K562 (cell line): Measurements from ENCODE around the gene CTDSP2. TPM values are rescaled to one million over a fixed set of nuclear protein-coding genes. Genes with fewer than 3 reads are reported as not detected.
A peak's percentile ranks its signal among the peaks of the same experiment; 100 is the strongest.

Experiments used
- BRF1 ChIP-seq: IDR thresholded peaks from 3 replicates; pipeline ENCODE4 v1.6.1; 2011; ENCODE audit warnings: borderline replicate concordance, mild to moderate bottlenecking; ENCODE audit not compliant: insufficient read length; ENCODE audit errors: extremely low read depth
- DPF2 ChIP-seq: fragments of 450-650 bp; IDR thresholded peaks from 2 replicates; pipeline ENCODE4 v1.6.1; 2016
- ESRRA ChIP-seq: fragments of 450-650 bp; IDR thresholded peaks from 2 replicates; pipeline ENCODE4 v1.6.1; 2014; ENCODE audit warnings: low read depth, mild to moderate bottlenecking, moderate library complexity, borderline replicate concordance
- NFRKB ChIP-seq: fragments of 450-650 bp; IDR thresholded peaks from 2 replicates; pipeline ENCODE4 v1.6.1; 2016; ENCODE audit warnings: low read depth
- NONO ChIP-seq, 2 experiments: fragments of 200-400 bp in 1 of 2; fragments of 450-650 bp in 1 of 2; formaldehyde crosslinking in 1 of 2; IDR thresholded peaks; 2 replicates each; pipeline ENCODE4 v1.6.1; 2017; ENCODE audit warnings: low read depth in 2 of 2, mild to moderate bottlenecking in 2 of 2, moderate library complexity in 2 of 2, low read length in 1 of 2
- SMARCE1 ChIP-seq: fragments of 450-650 bp; IDR thresholded peaks from 2 replicates; pipeline ENCODE4 v1.7.1; 2016; ENCODE audit warnings: mild to moderate bottlenecking
- SRSF3 ChIP-seq: fragments of 200-400 bp; formaldehyde crosslinking; IDR thresholded peaks from 2 replicates; pipeline ENCODE4 v1.6.1; 2016; ENCODE audit warnings: mild to moderate bottlenecking, low read length, moderate library complexity; ENCODE audit not compliant: insufficient read depth
- TRIM28 ChIP-seq: fragments of 450-650 bp; IDR thresholded peaks from 2 replicates; pipeline ENCODE4 v1.6.1; 2017
- ZFX ChIP-seq: sonication (generic); formaldehyde crosslinking; IDR thresholded peaks from 2 replicates; pipeline ENCODE4 v1.8.0; 2022; ENCODE audit warnings: mild to moderate bottlenecking, missing genetic modification reagents, moderate library complexity
- ZNF507 ChIP-seq: conservative IDR thresholded peaks from 2 replicates; pipeline ENCODE4 v1.6.1; 2017; ENCODE audit warnings: missing genetic modification characterization, missing compliant biosample characterization
- ZNF586 ChIP-seq: fragments of 450-650 bp; formaldehyde crosslinking; conservative IDR thresholded peaks from 2 replicates; pipeline ENCODE4 v1.4.0; 2020; ENCODE audit warnings: mild to moderate bottlenecking, moderate library complexity
- polyA plus RNA-seq, 8 experiments: library from polyadenylated mRNA; depleted of rRNA in 4 of 8; stranded (reverse) in 5 of 8; unstranded in 3 of 8; fragments of >200 nt; fragmentation: Nextera tagmentation in 2 of 8; fragmentation: Illumina TruSeq in 1 of 8; extraction: Ambion mirVana in 2 of 8; extraction: Trizol in 1 of 8; gene quantifications; 2 replicates each; pipeline versions ENCODE4 v1.2.1 to v1.2.3, GENCODE V29; 2011 to 2014; ENCODE audit warnings: inconsistent platforms in 1 of 8, missing spikeins in 1 of 8
- total RNA-seq, 7 experiments: library from RNA; depleted of rRNA in 6 of 7; stranded (reverse); fragments of >200 nt in 6 of 7; fragmentation: Illumina TruSeq in 2 of 7; extraction: Trizol in 2 of 7; gene quantifications; 2 replicates each; pipeline versions ENCODE4 v1.2.1 to v1.2.3, GENCODE V29; 2011 to 2021; ENCODE audit warnings: low replicate concordance in 1 of 7
- TF ChIP-seq, protein P1 (sequence below), 2 experiments: fragments of 250-450 bp in 1 of 2; fragments of 450-650 bp in 1 of 2; sonication (Bioruptor Pico) in 1 of 2; IDR thresholded peaks; 2 replicates each; pipeline versions ENCODE4 v1.6.1 to v1.8.0; 2016 to 2021; ENCODE audit warnings: mild to moderate bottlenecking in 2 of 2, moderate library complexity in 2 of 2, missing compliant biosample characterization in 1 of 2, missing genetic modification characterization in 1 of 2
- TF ChIP-seq, protein P2 (sequence below): sonication (generic); formaldehyde crosslinking; IDR thresholded peaks from 2 replicates; pipeline ENCODE4 v1.8.0; 2022; ENCODE audit warnings: mild to moderate bottlenecking, missing genetic modification reagents
- TF ChIP-seq, protein P3 (sequence below), 2 experiments: fragments of 450-650 bp in 1 of 2; sonication (generic) in 1 of 2; formaldehyde crosslinking in 1 of 2; IDR thresholded peaks; 2 replicates each; pipeline versions ENCODE4 v1.7.1 to v1.9.0; 2016 to 2022; ENCODE audit warnings: inconsistent platforms in 1 of 2, mild to moderate bottlenecking in 1 of 2, missing genetic modification reagents in 1 of 2
- TF ChIP-seq, protein P4 (sequence below): IDR thresholded peaks from 2 replicates; pipeline ENCODE4 v1.6.1; 2011; ENCODE audit warnings: borderline replicate concordance, low read depth, mild to moderate bottlenecking, moderate library complexity, low read length; ENCODE audit not compliant: insufficient read depth, poor library complexity, severe bottlenecking

CTDSP2 gene
- total and polyA plus RNA-seq, 9 of the 15 experiments (the other 6 are each of a cell fraction or from before 2014, with no cell fraction given): 20.4 to 108 (median 47.7) TPM

DNA sequence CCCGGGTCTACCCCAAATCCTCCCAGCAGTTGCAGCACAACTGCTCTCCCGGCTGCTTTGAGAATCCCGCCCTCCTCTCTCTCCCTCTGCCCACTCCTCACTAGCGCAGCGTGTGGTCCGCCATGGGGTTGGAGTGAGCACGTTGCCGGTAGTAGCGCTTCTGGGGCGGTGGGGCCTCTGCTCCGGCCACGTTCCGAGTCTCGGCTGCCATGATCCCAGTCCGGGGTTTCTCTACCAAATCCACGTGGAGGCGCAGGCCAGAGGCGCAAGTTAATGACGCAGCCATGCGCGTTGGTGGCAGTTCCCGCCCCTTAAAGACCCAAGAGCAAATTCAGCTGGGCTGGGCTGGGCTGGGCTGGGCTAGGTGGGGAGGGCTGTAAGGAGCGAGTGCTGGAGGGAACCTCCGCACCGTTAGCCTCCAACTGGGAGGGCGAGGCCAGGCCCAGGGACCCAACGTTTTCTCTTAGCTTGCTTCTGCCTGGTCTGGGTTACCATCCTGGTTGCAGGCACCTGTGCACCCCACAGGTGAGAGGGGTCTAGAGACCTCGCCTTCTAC, 74.6 kb downstream of the CTDSP2 start, which contains the start of gene METTL1 (continued):
- TF ChIP-seq, protein P1, sequence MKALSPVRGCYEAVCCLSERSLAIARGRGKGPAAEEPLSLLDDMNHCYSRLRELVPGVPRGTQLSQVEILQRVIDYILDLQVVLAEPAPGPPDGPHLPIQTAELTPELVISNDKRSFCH (CRISPR knock-in tag; IDR thresholded peaks at IDR 0.05): no peak
- TF ChIP-seq, protein P1 (tag; IDR thresholded peaks at IDR 0.05): no peak
- TF ChIP-seq NONO (IDR thresholded peaks at IDR 0.05; ENCODE audit: low read depth in 2 of 2, low read length in 1 of 2) (no peak; a peak in 1 of 4 replicates), ZFX (CRISPR knock-in tag) (peak; percentile 97), NFRKB (peak; percentile 92), TRIM28 (peak; percentile 50; the same call in 1 of the 2 replicates), ZNF586 (CRISPR knock-in tag) (no peak), DPF2 (peak; percentile 47; the same call in 1 of the 2 replicates), SRSF3 (no peak), ZNF507 (no peak), SMARCE1 (no peak), BRF1 (no peak), ESRRA (peak; percentile 30; the same call in 1 of the 2 replicates)
- TF ChIP-seq, protein P2, sequence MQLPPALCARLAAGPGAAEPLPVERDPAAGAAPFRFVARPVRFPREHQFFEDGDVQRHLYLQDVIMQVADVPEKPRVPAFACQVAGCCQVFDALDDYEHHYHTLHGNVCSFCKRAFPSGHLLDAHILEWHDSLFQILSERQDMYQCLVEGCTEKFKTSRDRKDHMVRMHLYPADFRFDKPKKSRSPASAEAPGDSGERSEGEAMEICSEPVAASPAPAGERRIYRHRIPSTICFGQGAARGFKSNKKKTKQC: peak; percentile 93; the same call in 1 of the 2 replicates
- TF ChIP-seq, protein P3, sequence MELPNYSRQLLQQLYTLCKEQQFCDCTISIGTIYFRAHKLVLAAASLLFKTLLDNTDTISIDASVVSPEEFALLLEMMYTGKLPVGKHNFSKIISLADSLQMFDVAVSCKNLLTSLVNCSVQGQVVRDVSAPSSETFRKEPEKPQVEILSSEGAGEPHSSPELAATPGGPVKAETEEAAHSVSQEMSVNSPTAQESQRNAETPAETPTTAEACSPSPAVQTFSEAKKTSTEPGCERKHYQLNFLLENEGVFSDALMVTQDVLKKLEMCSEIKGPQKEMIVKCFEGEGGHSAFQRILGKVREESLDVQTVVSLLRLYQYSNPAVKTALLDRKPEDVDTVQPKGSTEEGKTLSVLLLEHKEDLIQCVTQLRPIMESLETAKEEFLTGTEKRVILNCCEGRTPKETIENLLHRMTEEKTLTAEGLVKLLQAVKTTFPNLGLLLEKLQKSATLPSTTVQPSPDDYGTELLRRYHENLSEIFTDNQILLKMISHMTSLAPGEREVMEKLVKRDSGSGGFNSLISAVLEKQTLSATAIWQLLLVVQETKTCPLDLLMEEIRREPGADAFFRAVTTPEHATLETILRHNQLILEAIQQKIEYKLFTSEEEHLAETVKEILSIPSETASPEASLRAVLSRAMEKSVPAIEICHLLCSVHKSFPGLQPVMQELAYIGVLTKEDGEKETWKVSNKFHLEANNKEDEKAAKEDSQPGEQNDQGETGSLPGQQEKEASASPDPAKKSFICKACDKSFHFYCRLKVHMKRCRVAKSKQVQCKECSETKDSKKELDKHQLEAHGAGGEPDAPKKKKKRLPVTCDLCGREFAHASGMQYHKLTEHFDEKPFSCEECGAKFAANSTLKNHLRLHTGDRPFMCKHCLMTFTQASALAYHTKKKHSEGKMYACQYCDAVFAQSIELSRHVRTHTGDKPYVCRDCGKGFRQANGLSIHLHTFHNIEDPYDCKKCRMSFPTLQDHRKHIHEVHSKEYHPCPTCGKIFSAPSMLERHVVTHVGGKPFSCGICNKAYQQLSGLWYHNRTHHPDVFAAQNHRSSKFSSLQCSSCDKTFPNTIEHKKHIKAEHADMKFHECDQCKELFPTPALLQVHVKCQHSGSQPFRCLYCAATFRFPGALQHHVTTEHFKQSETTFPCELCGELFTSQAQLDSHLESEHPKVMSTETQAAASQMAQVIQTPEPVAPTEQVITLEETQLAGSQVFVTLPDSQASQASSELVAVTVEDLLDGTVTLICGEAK (IDR thresholded peaks at IDR 0.05): peak; percentile 51; the same call in 1 of the 2 replicates
- TF ChIP-seq, protein P3 (CRISPR knock-in tag; IDR thresholded peaks at IDR 0.05): no peak
- TF ChIP-seq, protein P4, sequence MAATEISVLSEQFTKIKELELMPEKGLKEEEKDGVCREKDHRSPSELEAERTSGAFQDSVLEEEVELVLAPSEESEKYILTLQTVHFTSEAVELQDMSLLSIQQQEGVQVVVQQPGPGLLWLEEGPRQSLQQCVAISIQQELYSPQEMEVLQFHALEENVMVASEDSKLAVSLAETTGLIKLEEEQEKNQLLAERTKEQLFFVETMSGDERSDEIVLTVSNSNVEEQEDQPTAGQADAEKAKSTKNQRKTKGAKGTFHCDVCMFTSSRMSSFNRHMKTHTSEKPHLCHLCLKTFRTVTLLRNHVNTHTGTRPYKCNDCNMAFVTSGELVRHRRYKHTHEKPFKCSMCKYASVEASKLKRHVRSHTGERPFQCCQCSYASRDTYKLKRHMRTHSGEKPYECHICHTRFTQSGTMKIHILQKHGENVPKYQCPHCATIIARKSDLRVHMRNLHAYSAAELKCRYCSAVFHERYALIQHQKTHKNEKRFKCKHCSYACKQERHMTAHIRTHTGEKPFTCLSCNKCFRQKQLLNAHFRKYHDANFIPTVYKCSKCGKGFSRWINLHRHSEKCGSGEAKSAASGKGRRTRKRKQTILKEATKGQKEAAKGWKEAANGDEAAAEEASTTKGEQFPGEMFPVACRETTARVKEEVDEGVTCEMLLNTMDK: peak; percentile 25
